Measurements from ENCODE around the gene PAIP2.
"Not testable (repeated sequence)": the region's sequence is repeated elsewhere in the genome, so short reads cannot be mapped to it uniquely, and the experiment has no call there.

PAIP2 gene

DNA sequence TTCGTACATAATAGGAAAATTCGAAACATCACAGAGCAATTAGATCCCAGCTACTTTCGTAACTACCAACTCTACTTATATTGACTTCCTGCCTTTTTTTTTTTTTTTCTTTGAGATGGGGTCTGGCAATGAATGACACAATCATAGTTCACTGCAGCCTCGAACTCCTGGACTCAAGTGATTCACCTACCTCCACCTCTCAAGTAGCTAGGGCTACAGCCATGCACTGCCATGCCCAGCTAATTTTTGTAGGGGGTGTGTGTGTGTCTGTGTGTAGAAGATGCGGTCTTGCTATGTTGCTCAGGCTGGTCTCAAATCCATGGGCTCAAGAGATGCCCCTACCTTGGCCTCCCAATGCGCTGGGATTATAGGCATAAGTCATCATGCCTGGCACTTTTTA lies 5.8 kb upstream of the PAIP2 start:
- no peak overlapping the region for H3K27ac ChIP-seq (ENCODE audit: low read depth, low read length)
- H3K79me2 ChIP-seq (ENCODE audit: control insufficient read depth, insufficient read depth, low read length, unreplicated experiment): no peaks in the 10 kb centered on the region
- H2AFZ ChIP-seq (ENCODE audit: low read length, unreplicated experiment): no peak overlapping the region
- H3K36me3 ChIP-seq (ENCODE audit: insufficient read depth, low read length): peaks cover 16% of the 10 kb centered on the region
- no peak overlapping the region for H3K4me3 ChIP-seq (ENCODE audit: low read depth, low read length)
- H3K4me1 ChIP-seq (ENCODE audit: control insufficient read depth, insufficient read depth, low read length, unreplicated experiment): peaks cover 2% of the 10 kb centered on the region
- H3K27me3 ChIP-seq (ENCODE audit: insufficient read depth, low read length): no peaks in the 10 kb centered on the region

DNA sequence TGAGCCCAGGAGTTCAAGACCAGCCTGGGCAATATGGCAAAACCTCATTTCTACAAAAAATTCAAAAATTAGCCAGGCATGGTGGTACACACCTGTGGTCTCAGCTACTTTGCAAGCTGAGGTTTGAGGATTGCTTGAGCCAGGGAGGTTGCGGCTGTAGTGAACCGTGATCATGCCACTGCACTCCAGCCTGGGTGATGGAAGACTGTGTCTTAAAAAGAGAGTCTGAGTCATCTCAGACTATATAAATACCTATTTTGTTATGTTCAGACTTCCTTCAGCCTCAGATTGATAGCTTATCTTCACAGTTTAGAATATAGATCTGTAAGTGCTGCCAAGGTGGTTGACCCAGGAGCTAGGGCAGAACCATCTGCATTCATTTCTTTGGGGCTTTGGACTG lies 1.6 kb upstream of the PAIP2 start:
- peaks cover 22% of the 10 kb centered on the region for H3K4me1 ChIP-seq (ENCODE audit: control insufficient read depth, insufficient read depth, low read length, unreplicated experiment)
- H3K79me2 ChIP-seq (ENCODE audit: control insufficient read depth, insufficient read depth, low read length, unreplicated experiment): peaks cover 32% of the 10 kb centered on the region
- H3K4me3 ChIP-seq (ENCODE audit: low read depth, low read length): no peak overlapping the region
- H2AFZ ChIP-seq (ENCODE audit: low read length, unreplicated experiment): no peak overlapping the region
- no peak overlapping the region for H3K27ac ChIP-seq (ENCODE audit: low read depth, low read length)
- peaks cover 10% of the 10 kb centered on the region; the same call in 1 of the 2 replicates for H3K36me3 ChIP-seq (ENCODE audit: insufficient read depth, low read length)
- no peaks in the 10 kb centered on the region for H3K27me3 ChIP-seq (ENCODE audit: insufficient read depth, low read length)

DNA sequence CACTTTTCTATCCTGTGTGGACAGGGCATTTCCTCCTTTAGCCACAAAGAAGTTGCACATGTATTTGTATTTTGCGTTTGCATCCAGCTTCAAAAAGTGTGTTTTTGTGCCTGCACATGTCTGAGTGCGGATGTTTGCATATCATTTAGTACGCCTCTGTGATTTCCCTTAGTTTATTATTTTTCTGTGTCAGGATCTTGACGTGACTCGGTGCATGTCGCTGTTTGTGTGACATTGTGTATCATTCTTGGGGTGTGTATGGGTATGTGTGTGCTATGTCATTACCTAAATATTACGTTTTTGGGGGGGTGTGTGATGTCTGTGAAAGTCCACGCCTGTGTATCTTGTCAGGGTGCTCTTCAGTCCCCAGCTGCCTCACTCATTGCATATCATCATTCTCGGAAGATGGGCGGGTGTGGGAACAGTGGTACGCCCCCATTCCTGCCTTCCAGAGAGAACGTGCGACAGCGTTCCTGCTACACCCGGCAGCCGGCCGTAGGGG lies 416 bp upstream of the PAIP2 start:
- Histone ChIP-seq H3K4me1 (ENCODE audit: control insufficient read depth, insufficient read depth, low read length, unreplicated experiment) (peaks cover 22% of the 10 kb centered on the region), H3K36me3 (ENCODE audit: insufficient read depth, low read length) (peaks cover 10% of the 10 kb centered on the region; the same call in 1 of the 2 replicates), H3K27ac (ENCODE audit: low read depth, low read length) (no peak overlapping the region), H3K79me2 (ENCODE audit: control insufficient read depth, insufficient read depth, low read length, unreplicated experiment) (peaks cover 44% of the 10 kb centered on the region), H3K27me3 (ENCODE audit: insufficient read depth, low read length) (no peaks in the 10 kb centered on the region), H3K4me3 (ENCODE audit: low read depth, low read length) (peak overlapping the region; percentile 86), H2AFZ (ENCODE audit: low read length, unreplicated experiment) (no peak overlapping the region)

DNA sequence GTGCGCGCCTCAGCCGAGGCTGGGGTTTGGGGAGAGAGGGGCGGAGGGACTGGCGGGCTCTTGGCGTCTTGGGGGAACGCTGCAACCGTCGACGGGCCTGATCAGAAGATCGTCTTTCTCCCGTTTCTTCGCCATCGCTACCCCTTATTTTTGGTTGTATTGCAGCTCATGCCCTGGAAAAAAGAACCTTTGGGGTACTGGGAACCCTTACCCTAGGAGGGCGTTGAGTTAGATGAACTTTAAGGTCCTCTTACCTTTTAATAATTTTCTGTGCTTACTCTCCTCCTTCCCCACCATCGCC lies 719 bp downstream of the PAIP2 start:
- Histone ChIP-seq H3K4me1 (ENCODE audit: control insufficient read depth, insufficient read depth, low read length, unreplicated experiment) (peaks cover 22% of the 10 kb centered on the region), H3K79me2 (ENCODE audit: control insufficient read depth, insufficient read depth, low read length, unreplicated experiment) (peaks cover 56% of the 10 kb centered on the region), H3K27me3 (ENCODE audit: insufficient read depth, low read length) (no peaks in the 10 kb centered on the region), H3K36me3 (ENCODE audit: insufficient read depth, low read length) (peaks cover 10% of the 10 kb centered on the region; the same call in 1 of the 2 replicates), H3K4me3 (ENCODE audit: low read depth, low read length) (peak overlapping the region; percentile 86), H2AFZ (ENCODE audit: low read length, unreplicated experiment) (no peak overlapping the region), H3K27ac (ENCODE audit: low read depth, low read length) (peak overlapping the region; percentile 95)

DNA sequence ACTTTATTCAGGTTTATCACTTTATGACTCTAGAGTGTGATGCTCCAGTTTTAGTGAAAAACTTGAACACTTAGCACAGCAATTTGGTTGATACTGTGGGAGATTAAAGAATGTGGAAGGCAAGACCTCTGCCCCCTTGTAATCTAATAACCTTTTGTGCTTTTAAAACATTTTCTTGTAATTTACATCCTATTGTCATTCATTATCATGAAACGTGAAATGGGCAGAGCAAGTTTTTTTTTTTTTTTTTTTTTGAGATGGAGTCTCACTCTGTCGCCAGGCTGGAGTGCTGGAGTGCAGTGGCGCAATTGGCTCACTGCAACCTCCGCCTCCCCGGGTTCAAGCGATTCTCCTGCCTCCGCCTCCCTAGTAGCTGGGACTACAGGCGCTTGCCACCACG lies 1.8 kb downstream of the PAIP2 start:
- H3K79me2 ChIP-seq (ENCODE audit: control insufficient read depth, insufficient read depth, low read length, unreplicated experiment): peaks cover 63% of the 10 kb centered on the region
- H3K27me3 ChIP-seq (ENCODE audit: insufficient read depth, low read length): no peaks in the 10 kb centered on the region
- peak overlapping the region; percentile 86 for H3K4me3 ChIP-seq (ENCODE audit: low read depth, low read length)
- H2AFZ ChIP-seq (ENCODE audit: low read length, unreplicated experiment): no peak overlapping the region
- peaks cover 10% of the 10 kb centered on the region; the same call in 1 of the 2 replicates for H3K36me3 ChIP-seq (ENCODE audit: insufficient read depth, low read length)
- H3K27ac ChIP-seq (ENCODE audit: low read depth, low read length): no peak overlapping the region
- H3K4me1 ChIP-seq (ENCODE audit: control insufficient read depth, insufficient read depth, low read length, unreplicated experiment): peaks cover 22% of the 10 kb centered on the region

DNA sequence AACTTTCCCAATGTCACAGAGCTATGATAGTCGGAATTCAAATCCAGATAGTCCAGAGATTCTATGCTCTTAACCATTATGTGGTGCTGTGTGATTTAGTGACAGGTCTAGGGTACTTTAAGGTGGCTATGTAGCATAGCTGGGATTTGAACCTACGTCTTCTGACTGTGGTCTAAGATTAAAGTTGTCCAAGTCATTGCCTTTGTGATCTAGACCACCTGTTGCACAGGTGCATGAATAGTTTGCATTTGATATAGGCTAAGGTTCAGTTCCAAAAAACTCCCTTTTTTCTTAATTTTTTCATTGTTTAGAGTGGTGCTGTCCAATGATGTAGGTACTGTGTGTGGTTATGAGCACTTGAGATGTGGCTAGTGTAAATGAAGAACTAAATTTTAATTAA lies 2.5 kb downstream of the PAIP2 start:
- H3K27ac ChIP-seq (ENCODE audit: low read depth, low read length): no peak overlapping the region
- peak overlapping the region; percentile 49 for H3K4me3 ChIP-seq (ENCODE audit: low read depth, low read length)

DNA sequence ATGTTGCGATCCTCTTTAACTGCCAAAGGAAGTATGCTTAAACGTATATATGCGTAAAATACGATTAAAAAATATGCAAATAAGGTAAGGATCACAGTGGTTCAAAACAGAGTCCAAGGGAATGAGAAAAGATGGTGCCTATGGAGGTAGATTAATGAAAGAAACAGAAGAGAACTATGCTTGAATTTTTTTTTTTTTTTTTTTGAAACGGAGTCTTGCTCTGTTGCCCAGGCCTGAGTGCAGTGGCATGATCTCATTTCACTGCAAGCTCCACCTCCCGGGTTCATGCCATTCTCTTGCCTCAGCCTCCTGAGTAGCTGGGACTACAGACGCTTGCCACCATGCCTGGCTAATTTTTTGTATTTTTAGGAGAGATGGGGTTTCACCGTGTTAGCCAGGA lies 3.8 kb downstream of the PAIP2 start:
- H3K4me3 ChIP-seq (ENCODE audit: low read depth, low read length); H3K36me3 ChIP-seq (ENCODE audit: insufficient read depth, low read length); H3K27me3 ChIP-seq (ENCODE audit: insufficient read depth, low read length); H2AFZ ChIP-seq (ENCODE audit: low read length, unreplicated experiment); H3K27ac ChIP-seq (ENCODE audit: low read depth, low read length): not testable (repeated sequence)
- H3K4me1 ChIP-seq (ENCODE audit: control insufficient read depth, insufficient read depth, low read length, unreplicated experiment): peaks cover 22% of the 10 kb centered on the region
- H3K79me2 ChIP-seq (ENCODE audit: control insufficient read depth, insufficient read depth, low read length, unreplicated experiment): peaks cover 78% of the 10 kb centered on the region

More for the DNA sequence above, 2.5 kb downstream of the PAIP2 start:
- Histone ChIP-seq H3K79me2 (ENCODE audit: control insufficient read depth, insufficient read depth, low read length, unreplicated experiment) (peaks cover 68% of the 10 kb centered on the region), H2AFZ (ENCODE audit: low read length, unreplicated experiment) (no peak overlapping the region), H3K4me1 (ENCODE audit: control insufficient read depth, insufficient read depth, low read length, unreplicated experiment) (peaks cover 22% of the 10 kb centered on the region), H3K27me3 (ENCODE audit: insufficient read depth, low read length) (no peaks in the 10 kb centered on the region), H3K36me3 (ENCODE audit: insufficient read depth, low read length) (peaks cover 10% of the 10 kb centered on the region; the same call in 1 of the 2 replicates)

DNA sequence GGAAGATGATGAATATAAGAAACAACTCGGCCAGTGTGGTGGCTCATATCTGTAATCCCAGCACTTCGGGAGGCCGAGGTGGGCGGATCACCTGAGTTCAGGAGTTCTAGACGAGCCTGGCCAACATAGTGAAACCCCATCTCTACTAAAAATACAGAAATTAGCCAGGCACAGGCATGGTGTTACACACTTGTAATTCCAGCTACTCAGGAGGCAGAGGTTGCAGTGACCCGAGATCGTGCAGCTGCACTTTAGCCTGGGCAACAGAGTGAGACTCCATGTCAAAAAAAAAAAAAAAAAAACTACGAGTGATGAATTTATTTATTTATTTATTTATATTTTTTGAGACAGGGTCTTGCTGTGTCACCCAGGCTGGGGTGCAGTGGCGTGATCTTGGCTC lies 6.2 kb downstream of the PAIP2 start:
- H3K27ac ChIP-seq (ENCODE audit: low read depth, low read length); H3K36me3 ChIP-seq (ENCODE audit: insufficient read depth, low read length); H3K27me3 ChIP-seq (ENCODE audit: insufficient read depth, low read length); H2AFZ ChIP-seq (ENCODE audit: low read length, unreplicated experiment); H3K4me3 ChIP-seq (ENCODE audit: low read depth, low read length): not testable (repeated sequence)
- Histone ChIP-seq H3K79me2 (ENCODE audit: control insufficient read depth, insufficient read depth, low read length, unreplicated experiment) (peaks cover 86% of the 10 kb centered on the region), H3K4me1 (ENCODE audit: control insufficient read depth, insufficient read depth, low read length, unreplicated experiment) (peaks cover 16% of the 10 kb centered on the region)

DNA sequence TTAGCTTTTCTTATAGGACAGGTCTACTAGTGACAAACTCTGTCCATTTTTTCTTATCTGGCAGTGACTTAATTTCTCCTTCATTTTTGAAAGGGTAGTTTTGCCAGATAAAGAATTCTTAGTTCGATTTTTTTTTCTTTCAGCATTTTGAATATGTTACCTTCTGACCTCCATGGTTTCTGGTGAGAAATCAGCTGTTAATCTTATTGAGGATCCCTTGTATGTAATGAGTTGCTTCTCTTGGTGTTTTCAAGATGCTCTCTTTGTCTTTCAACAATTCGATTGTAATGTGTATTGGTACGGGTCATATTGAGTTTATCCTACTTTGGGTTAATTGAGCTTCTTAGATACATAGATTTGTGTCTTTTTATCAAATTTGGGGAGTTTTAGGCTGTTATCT lies 12.5 kb downstream of the PAIP2 start:
- Histone ChIP-seq H3K4me1 (ENCODE audit: control insufficient read depth, insufficient read depth, low read length, unreplicated experiment) (peaks cover 6% of the 10 kb centered on the region), H3K36me3 (ENCODE audit: insufficient read depth, low read length) (peaks cover 7% of the 10 kb centered on the region; the same call in 1 of the 2 replicates), H3K27ac (ENCODE audit: low read depth, low read length) (no peak overlapping the region)

DNA sequence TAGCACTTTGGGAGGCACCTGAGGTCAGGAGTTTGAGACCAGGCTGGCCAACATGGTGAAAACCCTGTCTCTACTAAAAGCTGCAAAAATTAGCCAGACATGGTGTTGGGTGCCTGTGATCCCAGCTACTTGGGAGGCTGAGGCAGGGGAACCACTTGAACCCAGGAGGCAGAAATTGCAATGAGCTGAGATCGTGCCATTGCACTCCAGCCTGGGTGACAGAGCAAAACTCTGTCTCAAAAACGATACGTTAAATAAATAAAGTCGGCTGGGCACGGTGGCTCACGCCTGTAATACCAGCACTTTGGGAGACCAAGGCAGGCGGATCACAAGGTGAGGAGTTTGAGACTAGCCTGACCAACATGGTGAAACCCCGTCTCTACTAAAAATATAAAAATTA lies 14.2 kb downstream of the PAIP2 start:
- peaks cover 80% of the 10 kb centered on the region for H3K79me2 ChIP-seq (ENCODE audit: control insufficient read depth, insufficient read depth, low read length, unreplicated experiment)
- not testable (repeated sequence) for H3K27ac ChIP-seq (ENCODE audit: low read depth, low read length); H3K36me3 ChIP-seq (ENCODE audit: insufficient read depth, low read length); H2AFZ ChIP-seq (ENCODE audit: low read length, unreplicated experiment); H3K4me3 ChIP-seq (ENCODE audit: low read depth, low read length); H3K27me3 ChIP-seq (ENCODE audit: insufficient read depth, low read length)
- H3K4me1 ChIP-seq (ENCODE audit: control insufficient read depth, insufficient read depth, low read length, unreplicated experiment): peaks cover 15% of the 10 kb centered on the region

More for the DNA sequence above, 12.5 kb downstream of the PAIP2 start:
- H3K27me3 ChIP-seq (ENCODE audit: insufficient read depth, low read length): no peaks in the 10 kb centered on the region
- H3K79me2 ChIP-seq (ENCODE audit: control insufficient read depth, insufficient read depth, low read length, unreplicated experiment): peaks cover 78% of the 10 kb centered on the region
- no peak overlapping the region for H2AFZ ChIP-seq (ENCODE audit: low read length, unreplicated experiment)
- H3K4me3 ChIP-seq (ENCODE audit: low read depth, low read length): no peak overlapping the region

DNA sequence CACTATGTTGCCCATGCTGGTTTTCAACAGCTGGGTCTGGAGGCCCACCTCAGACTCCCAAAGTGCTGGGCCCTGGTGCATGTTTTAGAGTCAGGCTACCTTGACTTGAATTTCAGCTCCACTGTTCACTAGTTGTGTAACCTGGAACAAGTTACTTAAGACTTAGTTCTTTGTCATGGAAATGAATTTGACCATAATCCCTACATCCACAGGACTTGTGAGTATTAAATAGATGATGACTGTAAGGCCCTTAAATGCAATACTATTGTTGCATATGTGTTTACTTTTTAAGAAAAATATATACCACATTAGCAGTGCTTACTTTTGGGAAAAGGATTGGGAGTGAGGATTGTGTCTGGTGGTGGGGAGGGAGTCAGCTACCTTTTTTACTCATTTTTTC lies 16.4 kb downstream of the PAIP2 start:
- no peak overlapping the region for H3K27ac ChIP-seq (ENCODE audit: low read depth, low read length)
- H3K4me1 ChIP-seq (ENCODE audit: control insufficient read depth, insufficient read depth, low read length, unreplicated experiment): peaks cover 20% of the 10 kb centered on the region
- no peak overlapping the region for H2AFZ ChIP-seq (ENCODE audit: low read length, unreplicated experiment)
- no peak overlapping the region for H3K4me3 ChIP-seq (ENCODE audit: low read depth, low read length)
- peaks cover 7% of the 10 kb centered on the region; the same call in 1 of the 2 replicates for H3K36me3 ChIP-seq (ENCODE audit: insufficient read depth, low read length)
- H3K79me2 ChIP-seq (ENCODE audit: control insufficient read depth, insufficient read depth, low read length, unreplicated experiment): peaks cover 79% of the 10 kb centered on the region
- H3K27me3 ChIP-seq (ENCODE audit: insufficient read depth, low read length): no peaks in the 10 kb centered on the region
